Fibroblast of skin of right biceps (primary cell): Measurements from ENCODE around the gene ARF3.

Source experiments
- DNase-seq: peaks from one replicate; pipeline ENCODE4 v3.0.0-alpha.2; 2013

Gene ARF3

DNA sequence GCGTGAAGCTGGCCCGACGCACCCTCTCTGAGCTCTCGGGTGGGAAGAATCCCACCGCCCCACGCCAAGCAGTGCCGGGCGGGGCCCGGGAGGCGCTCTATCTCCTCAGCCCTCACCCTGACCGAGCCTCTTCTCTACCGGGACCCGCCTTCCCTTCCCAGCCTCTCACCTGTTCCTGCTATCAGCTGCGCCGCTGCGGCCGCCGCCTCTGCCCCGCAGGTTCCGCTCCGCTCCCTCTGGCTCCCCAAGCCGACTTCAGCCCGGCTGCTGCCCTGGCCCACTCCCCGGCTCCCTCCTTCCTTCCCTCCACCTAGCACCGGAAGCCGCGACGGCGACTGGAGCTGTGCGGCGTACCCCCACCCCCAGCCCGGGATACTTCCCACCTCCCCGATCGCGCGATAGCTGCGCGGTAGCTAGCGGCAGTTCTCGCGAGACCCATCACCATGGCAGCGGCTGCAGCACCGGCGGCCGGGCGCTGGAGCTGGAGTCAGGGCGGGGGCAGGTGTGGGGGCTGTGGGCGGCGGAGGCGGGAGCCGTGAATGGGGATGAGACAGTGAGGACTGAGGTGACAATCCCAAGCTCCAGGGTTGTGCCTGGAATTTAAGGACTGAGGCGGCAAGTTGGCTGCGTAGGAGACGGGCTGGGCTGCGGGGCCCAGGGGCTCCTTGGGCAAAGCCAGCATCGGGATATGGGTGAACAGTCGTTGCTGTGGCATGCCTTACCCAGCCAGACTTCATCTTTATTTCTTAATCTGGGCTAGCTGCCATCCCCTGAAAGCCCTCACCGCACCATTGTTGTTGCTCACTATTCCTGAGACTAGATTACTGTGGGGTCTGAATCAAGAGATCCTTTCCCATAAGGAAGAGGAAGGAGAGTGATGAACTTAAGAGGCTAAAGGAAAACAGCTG, at the start of gene ARF3:
ARF3 (minus strand) TSS at position 347 of the 908 bp plus-strand sequence. CDS start 16,392 bp downstream, outside the sequence.
- DNase-seq = peak; percentile 94

DNA sequence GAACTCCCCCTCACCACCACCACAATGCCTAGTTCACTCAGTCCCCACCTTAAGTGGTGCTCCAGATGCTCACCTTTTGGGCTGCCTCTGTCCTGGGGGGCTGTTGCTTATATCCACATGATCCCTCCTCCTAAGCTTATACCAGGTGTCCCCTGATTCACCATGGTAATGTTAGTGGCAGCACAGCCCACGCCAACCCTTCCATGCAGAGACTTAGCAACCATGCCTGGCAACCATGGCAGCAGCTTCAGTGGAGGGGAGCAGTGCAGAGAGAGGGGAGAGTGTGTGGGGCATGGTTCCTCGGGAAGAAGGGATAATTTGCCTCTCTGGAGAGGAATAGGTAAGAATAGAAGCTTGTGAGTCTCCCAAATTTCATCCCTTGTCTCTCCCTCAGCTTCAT, 43.1 kb upstream of the ARF3 start:
- no peak for DNase-seq

DNA sequence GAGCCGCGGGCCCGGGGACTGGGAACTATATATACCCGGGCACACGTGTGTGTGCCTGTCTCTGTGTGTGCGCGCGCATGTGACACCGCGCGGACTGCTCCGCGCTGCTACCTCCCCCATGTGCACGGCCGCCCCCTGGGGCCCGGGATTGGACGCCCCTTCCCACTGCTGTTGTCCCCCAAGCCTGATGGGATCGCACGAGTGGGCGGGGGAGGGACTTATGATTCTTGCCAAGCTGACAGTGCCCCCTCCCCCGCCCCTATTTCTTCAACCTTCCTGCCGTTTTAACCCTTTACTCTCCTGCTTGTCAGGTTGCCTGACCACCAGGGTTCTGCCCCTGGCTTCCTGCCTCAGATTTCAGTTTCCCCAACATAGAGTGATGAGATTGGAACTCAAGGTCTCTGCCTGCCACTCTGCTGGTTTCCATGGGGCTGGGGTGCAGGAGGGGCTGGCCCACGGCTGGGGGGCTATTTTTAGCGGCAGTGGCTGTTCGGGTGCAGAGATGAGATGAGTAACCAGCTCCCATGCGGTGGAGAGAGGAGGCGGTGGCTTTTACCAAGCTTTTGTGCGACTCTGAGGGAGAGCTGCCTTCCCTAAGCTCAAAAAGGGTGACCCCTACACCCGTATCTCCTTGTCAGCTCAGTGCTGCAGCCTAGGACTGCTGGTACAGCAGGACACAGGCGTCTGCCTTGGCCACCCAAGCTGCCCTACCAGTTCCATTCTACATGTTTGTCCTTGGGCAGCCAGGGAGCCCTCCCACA, 42.3 kb upstream of the ARF3 start, which contains the start of gene DDN:
DDN (minus strand) TSS at position 5 of the 761 bp plus-strand sequence. CDS start 88 bp downstream, outside the sequence.
- peak; percentile 65 for DNase-seq

DNA sequence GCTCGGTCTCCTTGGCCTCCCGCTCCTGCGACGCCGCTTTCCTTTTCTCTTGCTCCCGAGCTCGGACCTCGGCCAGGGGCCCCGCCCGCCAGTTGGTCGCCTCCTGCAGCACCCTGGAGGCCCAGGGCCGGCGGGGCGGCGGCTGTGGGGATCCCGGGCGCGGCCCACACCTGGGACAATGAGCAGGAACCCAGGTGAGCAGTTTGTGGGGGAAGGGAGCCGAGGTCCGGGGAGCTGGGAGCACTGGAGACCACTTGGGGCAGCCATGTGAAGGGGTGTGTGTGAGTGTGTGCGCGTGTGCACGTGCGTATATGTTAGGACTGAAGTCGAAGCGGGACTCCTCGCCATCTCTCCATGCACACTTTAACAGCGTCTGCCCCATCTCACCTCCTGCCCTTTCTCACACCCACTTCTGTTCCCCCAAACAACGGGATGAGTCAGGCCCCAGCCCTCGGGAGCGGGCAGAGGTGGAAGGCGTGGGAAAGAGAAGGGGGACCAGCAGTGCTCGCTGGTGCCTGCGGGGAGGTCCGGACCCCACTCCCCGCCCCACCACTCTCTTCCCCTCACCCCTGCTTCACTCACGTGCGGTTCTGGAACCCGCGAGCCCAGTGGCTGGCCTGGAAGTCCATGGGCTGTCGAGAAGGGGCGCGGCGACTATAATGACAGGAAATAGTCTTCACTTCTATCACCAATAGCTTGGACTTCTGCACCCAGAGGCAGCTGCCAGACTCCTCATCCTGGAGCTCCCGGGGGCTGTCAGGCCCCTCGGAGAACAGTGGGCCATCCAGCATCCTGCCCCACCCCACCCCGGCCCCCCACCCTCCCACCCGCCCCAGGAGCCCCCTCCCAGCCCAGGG, 41.4 kb upstream of the ARF3 start:
- DNase-seq = no peak

DNA sequence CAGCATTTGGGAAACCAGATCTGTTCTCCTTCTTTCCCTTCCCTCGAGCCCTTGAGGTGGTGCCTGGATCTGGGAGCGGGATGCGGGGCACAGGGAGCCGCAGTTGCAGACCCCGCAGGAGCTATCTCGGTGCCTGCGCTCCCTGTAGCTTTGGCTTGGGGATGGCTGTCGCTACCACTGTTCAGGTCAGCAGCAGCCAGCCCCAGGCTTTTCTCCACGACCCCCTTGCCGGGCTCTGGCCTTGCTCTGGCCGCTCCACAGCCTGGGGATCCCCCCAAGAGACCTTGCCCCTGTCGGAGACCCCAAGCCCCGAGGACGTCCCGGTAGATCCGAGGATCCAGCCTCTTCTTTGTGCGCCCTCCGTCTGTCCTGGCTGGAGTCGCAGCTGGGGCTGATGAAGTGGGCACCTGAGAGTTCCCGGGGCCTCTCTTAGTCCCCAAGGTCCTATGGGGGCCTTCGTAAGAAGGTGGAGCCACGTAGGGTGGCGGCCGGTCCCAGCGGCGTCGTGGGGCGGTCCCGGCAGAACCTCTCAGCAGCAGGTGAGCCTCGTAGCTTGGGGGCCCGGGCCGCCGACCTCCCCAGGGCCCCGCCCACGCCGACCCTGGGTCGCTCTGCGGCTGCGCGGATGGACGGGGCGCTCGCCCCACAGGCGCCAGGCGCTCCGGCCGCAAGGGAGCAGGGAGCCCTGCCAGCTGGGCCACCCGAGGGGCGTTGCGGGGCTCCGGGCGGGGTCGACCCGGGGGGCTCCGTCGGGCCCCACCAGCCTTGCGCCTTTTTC, 40.6 kb upstream of the ARF3 start:
- DNase-seq = no peak

DNA sequence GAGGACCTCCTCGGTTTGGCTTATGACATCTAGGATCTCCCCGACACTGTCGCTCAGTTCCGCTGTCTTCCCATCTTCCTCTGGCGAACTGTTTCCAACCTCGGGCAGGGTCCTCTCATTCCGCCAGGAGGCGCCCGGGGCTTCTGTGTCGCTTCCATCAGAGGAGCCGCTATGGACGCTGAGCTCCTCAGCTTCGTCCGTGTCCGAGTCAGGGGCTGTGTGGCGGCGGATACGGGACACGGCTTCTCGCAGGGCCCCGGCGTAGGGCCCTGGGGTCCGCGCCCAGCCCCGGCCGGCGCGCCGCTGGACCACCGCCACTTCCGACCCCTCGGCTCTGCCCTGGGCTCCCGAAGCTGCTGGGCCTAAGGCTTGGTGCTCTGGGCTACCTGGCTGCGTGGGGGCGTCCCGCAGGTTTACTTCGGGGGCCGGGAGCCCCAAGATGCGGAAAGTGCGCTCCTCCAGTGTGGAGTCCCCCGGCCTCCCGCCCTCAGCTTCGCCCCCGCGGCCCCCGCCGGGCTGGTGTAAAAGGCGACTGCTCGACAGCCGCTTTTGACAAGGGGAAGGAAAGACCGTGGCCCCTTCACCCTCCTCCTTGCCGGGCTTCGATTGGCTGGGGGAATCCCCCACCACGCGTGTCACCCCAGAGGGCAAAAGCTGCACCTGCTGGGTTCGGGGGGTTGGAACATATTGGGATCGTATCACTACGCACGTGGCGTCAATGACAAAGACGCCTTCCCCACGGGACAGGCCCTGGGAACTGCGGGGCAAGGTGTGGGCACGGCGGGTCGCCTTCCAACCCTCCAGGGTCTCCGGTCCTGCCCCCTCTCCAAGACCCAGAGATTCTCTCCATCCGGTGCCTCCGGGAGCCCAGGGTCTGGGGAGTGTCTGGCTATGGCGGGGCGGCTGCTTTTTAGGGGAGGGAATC, 39.8 kb upstream of the ARF3 start:
- peak; percentile 74 for DNase-seq

DNA sequence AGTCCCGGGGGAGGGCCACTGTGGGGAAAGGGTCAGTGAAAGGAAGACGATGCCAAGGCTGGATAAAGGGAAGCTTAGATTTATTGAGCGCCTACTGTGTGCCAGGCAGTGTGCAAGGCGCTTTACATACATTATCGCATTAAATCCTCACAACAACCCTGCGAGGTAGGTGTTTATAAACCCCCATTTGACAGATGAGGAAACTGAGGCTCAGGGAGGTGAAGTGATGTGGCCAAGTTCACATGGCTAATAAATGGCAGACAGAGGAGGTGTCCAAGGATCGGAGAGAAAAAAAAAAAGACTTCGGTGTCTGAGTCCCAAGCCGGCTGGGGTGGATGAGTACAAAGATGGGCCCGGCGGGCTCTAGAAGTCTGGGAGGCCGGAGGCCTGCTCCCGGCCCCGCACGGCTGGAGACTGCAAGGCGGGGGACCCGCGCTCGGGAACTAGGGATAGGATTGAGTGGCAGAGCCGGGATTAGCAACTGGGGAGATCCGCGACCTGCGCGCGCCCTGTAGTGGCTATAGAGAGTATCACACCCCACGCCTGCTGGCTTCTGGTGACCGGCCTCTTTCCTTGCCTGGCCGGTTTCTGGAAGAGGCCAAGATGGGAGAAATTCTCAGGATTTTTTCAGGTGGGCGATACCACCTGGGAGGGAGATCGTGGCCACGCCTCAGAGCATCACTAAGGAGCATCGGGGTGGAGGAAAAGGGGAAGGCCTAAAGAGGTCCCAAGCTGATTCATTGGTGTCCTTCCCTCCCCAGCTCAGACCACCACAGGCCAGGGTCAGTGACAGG, 38.0 kb upstream of the ARF3 start:
- peak; percentile 81 for DNase-seq

DNA sequence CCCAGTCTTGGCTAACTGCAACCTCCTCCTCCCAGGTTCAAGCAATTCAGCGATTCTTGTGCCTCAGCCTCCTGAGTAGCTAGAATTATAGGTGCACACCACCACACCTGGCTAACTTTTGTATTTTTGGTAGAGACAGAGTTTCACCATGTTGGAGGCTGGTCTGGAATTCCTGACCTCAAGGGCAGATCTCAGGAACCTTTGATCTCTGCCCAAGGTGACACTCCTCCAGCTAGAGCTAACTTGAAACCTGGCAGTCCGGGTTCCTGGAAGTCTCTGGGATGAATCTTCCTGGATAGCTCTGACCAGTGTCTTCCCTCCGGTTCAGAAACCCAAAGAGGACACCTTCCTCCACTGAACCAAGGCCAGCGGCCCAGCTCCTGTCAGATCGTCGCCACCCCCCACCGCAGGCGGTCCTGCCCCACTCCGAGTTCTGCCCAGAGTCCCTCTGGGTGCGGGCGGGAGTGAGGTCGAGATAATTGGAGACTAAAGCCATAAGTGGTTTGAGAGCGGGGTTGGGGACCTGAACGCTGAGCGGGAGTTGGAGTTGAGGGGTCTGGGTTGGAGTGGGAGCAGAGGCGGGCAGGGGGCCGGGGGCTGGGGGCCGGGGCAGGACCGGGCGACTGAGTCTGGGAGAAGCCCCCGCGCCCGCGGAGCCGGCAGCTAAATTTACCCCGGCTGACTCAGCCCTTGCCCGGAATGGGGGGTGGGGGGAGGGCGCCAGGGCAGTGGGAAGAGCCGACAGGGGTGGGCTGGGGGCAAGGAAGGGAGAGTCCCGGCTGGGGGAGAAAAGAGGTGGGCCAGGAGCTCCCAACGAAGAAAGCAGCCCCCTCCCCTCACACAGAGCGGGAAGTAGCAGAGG, 37.2 kb upstream of the ARF3 start:
- DNase-seq = no peak

DNA sequence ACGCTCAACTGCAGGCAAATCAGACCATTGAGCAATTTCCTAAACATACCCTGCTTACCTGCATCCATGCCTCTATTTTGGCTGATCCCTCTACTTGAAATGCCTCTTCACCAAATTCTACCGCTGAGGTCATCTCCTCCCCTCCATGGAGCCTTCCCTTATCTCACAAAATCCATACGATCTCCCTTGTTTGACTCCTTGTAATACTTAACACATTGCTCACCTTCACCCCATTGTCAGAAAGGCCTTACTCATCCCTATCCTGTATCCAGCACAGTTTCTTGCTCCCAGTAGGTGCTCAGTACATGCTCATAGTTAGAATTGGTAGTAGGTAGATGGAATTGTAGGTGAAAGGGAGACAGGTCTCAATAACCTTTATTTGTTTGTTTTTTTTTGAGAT, 36.5 kb upstream of the ARF3 start:
- peak; percentile 31 for DNase-seq

DNA sequence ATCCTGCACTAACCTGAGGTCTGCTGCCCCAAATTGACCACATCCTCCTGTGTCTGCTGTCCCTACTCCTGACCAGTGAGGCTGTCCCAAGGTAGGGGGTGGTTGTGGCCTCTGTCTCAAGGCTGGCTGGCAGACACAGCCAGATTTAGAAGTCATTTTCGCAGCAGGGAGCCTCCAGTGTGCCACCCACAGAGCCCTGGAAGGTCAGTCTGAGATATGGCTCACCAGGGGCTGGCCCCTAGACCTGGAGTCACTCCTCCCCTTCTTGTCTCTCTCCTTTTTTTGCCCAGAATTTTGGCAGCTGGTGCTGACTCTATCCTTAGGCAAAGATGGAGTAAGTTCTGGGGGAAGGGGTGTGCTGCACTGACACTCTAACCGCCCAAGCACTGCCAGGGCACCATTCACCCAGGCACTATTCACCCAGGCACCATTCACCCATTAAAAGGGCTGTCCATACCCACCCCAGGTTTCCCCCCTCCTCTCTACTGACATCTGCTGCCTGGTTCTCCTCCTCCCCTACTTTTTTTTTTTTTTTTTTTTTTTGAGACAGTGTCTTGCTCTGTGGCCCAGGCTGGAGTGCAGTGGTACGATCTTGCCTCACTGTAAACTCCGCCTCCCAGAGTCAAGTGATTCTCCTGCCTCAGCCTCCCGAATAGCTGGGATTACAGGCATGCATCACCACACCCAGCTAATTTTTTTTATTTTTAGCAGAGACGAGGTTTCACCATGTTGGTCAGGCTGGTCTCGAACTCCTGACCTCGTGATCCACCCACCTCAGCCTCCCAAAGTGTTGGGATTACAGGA, 34.2 kb upstream of the ARF3 start:
- no peak for DNase-seq

DNA sequence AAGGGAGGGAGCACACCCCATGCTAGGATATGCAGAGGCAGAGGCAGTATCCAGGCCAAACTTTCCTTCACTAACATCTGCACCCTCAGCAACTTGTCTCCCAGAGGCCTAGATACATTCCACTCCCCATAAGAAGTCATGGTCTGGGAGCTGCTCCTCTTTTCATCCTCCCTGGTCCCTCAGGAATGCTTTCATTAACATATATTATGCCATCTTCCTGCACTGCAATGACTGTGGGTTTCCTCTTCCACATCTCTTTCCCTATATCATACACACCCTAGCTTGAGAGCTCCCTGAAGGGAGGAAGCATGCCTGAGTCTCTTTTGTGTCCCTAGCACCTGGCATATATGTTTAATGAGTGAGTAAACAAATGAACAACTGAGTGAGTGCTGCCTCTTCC, 33.3 kb upstream of the ARF3 start:
- DNase-seq = no peak

DNA sequence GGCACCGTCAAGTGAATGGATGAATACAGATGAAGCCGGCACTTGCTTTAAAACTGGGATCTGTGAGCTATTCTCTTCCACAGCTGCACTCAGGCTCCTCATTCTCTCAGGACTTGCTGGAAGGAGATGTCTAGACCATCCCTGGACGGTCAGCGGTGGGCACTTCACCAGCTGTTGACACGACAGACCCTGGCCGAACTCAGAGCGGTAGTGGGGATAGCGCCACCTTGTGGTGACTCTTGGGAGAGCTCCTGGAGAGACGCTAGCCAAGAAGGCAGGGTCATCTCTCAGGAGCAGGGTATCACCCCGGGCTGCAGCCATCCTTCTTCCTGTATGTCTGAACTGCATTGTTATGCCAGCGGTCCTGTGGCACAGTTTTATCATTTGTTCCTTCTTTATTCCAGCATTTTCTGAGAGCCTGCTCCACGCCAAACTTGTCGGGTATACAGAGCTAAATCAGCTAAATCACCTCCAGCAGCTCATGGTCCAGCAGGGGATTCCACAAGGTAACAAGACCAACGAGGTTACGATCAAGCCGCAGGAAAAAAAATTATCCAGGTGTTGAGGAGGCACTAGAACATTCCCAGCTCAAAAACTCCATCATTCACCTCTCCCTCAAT, 30.9 kb upstream of the ARF3 start:
- no peak for DNase-seq

DNA sequence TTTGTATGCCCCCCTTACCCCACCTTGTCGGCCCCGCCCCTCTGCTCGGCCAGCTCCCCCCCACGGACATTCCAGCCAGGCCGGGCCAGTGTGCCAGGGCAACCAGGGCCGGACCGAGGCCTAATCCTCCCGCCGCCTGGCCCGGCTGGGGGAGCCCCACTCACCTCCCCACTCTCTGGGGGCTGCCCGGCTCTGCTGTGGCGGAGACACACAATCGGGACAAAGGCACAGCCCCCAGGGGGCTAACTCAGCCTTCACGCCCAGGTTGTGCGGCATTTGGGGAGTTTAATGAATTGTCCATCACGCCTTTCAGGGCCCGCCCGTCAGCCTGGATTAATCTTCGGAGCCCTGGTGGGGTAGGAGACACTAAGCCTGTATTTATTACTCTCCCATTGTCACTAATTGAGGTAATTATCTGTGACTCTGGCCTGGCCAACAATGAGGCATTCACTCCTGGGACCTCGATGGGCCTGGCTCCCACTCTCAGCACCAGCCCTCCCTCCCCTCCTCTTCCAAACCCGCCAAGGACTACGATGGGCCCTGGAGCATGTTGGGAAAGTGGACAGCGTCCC, 29.5 kb upstream of the ARF3 start:
- no peak for DNase-seq

DNA sequence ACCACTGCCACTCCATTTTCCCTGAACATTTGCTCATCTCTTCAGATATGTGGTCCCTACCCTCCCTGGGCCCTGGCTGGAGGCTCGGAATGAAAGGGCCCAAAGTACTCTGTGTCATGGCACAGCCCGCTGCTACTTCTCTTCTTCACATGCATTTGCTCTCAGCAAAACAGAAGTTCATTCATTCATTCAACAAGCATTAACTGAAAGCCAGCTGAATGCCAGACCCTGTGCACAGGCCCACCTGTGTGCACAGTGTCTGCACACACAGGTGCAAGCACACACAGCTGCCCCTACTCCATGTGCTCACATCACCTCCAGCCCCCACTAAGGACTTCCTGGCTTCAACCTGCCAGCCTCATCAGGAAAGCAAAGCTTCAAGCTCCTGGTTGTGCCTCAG, 28.6 kb upstream of the ARF3 start:
- no peak for DNase-seq

DNA sequence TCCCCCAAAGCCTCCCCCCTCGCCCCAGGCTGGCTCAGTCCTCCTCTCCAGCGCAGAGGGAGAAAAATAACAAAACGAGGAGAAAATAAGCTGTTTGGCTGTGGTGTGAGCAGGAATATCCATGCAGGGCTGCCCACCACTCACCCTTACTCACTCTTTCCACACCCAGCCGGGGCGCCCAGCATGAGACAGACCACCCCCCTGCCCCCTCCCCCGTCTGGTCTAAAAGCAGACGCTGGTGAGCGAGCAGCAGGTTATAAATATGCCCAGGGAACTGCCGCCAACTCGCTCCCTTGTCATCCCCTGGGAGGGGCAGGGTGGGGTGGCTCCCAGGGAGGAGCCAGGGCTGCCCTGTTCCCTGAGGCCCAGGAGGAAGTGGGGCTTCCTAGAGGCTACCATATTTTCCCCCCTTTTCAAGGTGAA, 28.2 kb upstream of the ARF3 start:
- DNase-seq = no peak

DNA sequence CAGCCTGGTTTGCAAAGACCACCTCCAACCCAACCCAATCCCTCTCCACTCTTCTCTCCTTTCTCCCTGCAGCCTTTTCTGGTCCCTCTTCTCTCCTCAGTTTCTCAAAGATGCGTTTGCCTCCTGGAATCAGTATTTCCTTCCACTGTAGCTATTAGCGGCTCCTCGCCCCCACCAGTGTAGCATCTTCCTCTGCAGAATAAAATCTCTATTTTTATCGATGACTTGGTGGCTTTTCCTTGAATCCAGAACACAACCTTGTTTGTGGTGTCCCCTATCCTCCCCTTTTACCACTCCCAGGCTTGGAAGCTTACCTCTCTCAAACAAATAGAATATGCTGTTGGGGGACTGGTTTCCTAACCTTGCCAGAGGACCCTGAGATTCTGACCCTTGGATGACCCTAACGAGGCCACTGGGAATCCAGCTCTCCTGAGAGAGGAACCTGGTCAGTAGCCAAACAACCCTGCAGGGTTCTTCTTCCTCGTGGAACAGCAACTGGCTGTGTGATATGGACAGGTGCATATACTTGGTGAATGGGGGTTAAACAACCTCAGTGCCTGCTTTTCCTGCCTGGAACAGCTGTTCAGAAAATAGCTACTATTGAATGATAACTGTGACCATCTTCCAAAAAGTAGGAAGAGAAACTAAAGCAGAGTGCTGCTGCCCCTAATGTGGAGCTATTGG, 25.3 kb upstream of the ARF3 start:
- no peak for DNase-seq

DNA sequence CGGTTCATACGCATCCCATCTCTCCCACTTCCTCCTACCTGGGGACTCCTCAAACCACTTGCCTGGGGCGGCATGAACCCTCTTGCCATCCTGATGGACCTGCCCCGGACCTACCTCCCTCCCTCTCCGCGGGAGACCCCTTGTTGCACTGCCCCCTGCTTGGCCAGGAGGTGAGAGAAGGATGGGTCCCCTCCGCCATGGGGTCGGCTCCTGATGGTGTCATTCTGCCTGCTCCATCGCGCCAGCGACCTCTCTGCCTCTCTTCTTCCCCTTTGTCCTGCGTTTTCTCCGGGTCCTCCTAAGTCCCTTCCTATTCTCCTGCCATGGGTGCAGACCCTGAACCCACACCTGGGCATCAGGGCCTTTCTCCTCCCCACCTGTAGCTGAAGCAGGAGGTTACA, 24.5 kb upstream of the ARF3 start:
- no peak for DNase-seq
